Fibroblast of lung (primary cell): ENCODE data around the gene MRPS26.

Source experiments
- CTCF ChIP-seq, 2 donors: IDR thresholded peaks in 1 of 2; conservative IDR thresholded peaks in 1 of 2; 1 replicate in 1 of 2; 2 replicates in 1 of 2; pipeline ENCODE4 v1.5.1; 2011 to 2012; ENCODE audit warnings: low read length in 2 of 2, control low read depth in 1 of 2, inconsistent platforms in 1 of 2, low read depth in 1 of 2, mild to moderate bottlenecking in 1 of 2
- EZH2 ChIP-seq: IDR thresholded peaks from 2 replicates; pipeline ENCODE4 v1.5.1; 2012; ENCODE audit warnings: low read length, control low read depth, mild to moderate bottlenecking; ENCODE audit errors: missing control alignments

DNA sequence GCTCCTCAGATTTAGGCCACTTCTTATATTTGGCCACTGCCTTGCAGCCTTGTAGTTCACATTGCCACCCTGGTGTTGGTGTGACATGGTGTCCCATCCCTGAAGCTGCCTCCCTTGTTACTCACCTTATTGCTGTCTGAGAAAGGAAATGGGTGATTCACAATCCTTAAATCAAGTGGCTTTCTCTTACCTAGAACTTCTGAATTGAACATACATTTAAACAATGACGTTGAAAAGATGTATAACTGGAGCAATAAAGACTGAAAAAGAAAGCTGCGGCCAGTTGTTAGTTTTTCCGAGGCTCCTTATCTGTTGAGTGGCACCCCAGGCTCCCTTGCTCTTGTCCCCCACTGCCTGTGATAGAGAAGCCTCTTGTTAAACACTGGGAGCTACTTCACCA lies 31.2 kb upstream of the MRPS26 start:
- no peak for TF ChIP-seq CTCF (conservative IDR thresholded peaks at IDR 0.05 in 1 of 2, IDR thresholded peaks at IDR 0.05 in 1 of 2; ENCODE audit: low read depth in 1 of 2, low read length in 2 of 2)
- TF ChIP-seq EZH2, result no peak
